Measurements from ENCODE around the gene SART3.

Gene SART3

GRCh38 chr12:108475396-108475795 lies 85.6 kb downstream of the SART3 start:
- intact Hi-C loops (cut with DNase I) = no loop called here

GRCh38 chr12:108473400-108474055 lies 87.4 kb downstream of the SART3 start:
- DNase-seq = no peak
- intact Hi-C loops (cut with DNase I) = no loop called here

More at GRCh38 chr12:108475396-108475795, 85.6 kb downstream of the SART3 start:
- no peak for DNase-seq
